Calu3 (cell line): ENCODE measurements around the gene DLX2. TPM values are rescaled to one million over a fixed set of nuclear protein-coding genes. Genes with fewer than 3 reads are reported as not detected.

Source experiments
- BruUV-seq: library from RNA; stranded (reverse); fragments of 400-500 nt; replicated peaks from 2 replicates; lab custom pipeline; 2021; lab: Mats Ljungman, UMichigan
- CTCF ChIA-PET: fragments of 300-600 bp; sonication (Branson Sonifier 250); formaldehyde crosslinking; loops from one replicate; lab custom pipeline; 2022; ENCODE audit warnings: antibody characterized with exemption; lab: Charles Lee
- DNase-seq: peaks from one replicate; pipeline ENCODE4 v3.0.0; 2022
- H3K27ac Mint-ChIP-seq: one replicate; pipeline ENCODE4 v1.8.0; 2022; ENCODE audit warnings: mixed read lengths; ENCODE audit not compliant: unreplicated experiment
- H3K27me3 Mint-ChIP-seq: one replicate; pipeline ENCODE4 v1.8.0; 2022; ENCODE audit warnings: mixed read lengths; ENCODE audit not compliant: unreplicated experiment
- H3K36me3 Mint-ChIP-seq: one replicate; pipeline ENCODE4 v1.8.0; 2022; ENCODE audit warnings: mild to moderate bottlenecking, moderate library complexity, mixed read lengths; ENCODE audit not compliant: insufficient read depth, unreplicated experiment
- H3K4me1 Mint-ChIP-seq: one replicate; pipeline ENCODE4 v1.8.0; 2022; ENCODE audit warnings: mild to moderate bottlenecking, low read depth, mixed read lengths; ENCODE audit not compliant: unreplicated experiment
- H3K4me3 Mint-ChIP-seq: one replicate; pipeline ENCODE4 v1.8.0; 2022; ENCODE audit warnings: mild to moderate bottlenecking, low read depth, moderate library complexity, mixed read lengths; ENCODE audit not compliant: unreplicated experiment
- H3K9me3 Mint-ChIP-seq: one replicate; pipeline ENCODE4 v1.8.0; 2022; ENCODE audit warnings: low read depth, mixed read lengths; ENCODE audit not compliant: unreplicated experiment
- intact Hi-C: fragments of 100-400 bp; cut with micrococcal nuclease; formaldehyde crosslinking; loops from one replicate; pipeline ENCODE4 v1.10.0; 2022; ENCODE audit not compliant: unreplicated experiment
- total RNA-seq: library from RNA; stranded (reverse); gene quantifications from 2 replicates; pipeline ENCODE4 v1.2.3, GENCODE V29; 2022
- TF ChIP-seq, protein P1 (sequence below): fragments of 200-600 bp; IDR thresholded peaks from one replicate; pipeline ENCODE4 v1.8.0; 2022; ENCODE audit warnings: antibody characterized with exemption; ENCODE audit not compliant: unreplicated experiment

DLX2 gene
- total RNA-seq, 1 experiment from 2014 or later: not detected

DNA sequence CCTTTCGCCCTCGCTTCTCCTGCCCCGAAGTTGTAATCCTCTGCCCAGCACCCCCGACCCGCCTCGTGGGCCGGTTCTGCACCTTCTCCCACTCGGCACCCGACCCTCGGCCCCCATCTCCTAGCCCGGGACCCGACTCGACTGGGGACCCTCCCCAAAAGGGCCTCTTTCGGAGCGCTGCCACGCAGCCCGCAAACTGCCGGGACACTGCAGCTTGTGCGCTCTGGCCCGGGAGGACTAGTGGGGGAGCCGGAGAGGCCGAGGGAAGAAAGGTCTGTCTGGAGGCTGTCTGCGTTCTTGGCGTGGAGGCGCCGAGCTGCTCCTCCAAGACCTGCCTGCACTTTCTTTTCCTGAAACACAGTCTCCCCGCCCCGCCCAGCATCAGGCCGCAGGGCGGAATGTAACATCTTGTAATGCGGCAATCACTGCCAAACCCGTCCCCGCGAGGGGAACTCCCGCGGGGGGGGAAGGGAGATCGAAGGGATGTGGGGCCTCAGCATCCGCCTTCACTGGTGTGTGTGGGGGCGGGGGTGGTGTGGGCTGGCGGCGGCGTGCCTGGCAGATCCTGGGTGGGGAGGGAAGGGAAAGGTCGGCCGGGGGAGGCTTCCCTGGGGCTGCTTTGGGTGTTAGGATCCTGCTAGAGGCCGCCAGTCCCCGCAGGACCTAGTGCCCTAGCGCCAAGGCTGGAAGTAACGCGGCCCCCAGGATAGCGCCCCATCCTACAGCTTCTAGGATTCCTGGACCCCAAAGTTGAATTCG lies 7.4 kb downstream of the DLX2 start:
- TF ChIP-seq, protein P1, sequence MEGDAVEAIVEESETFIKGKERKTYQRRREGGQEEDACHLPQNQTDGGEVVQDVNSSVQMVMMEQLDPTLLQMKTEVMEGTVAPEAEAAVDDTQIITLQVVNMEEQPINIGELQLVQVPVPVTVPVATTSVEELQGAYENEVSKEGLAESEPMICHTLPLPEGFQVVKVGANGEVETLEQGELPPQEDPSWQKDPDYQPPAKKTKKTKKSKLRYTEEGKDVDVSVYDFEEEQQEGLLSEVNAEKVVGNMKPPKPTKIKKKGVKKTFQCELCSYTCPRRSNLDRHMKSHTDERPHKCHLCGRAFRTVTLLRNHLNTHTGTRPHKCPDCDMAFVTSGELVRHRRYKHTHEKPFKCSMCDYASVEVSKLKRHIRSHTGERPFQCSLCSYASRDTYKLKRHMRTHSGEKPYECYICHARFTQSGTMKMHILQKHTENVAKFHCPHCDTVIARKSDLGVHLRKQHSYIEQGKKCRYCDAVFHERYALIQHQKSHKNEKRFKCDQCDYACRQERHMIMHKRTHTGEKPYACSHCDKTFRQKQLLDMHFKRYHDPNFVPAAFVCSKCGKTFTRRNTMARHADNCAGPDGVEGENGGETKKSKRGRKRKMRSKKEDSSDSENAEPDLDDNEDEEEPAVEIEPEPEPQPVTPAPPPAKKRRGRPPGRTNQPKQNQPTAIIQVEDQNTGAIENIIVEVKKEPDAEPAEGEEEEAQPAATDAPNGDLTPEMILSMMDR: no peak
- intact Hi-C loops: no loop called here
- Mint-ChIP-seq H3K36me3 (peaks cover 5% of the 10 kb centered on the region), H3K27ac (no peak overlapping the region), H3K4me1 (peaks cover 21% of the 10 kb centered on the region), H3K4me3 (peak overlapping the region; percentile 75), H3K27me3 (peaks cover 86% of the 10 kb centered on the region), H3K9me3 (no peaks in the 10 kb centered on the region)
- BruUV-seq: no TSS peak
- CTCF ChIA-PET: interaction anchor here (2.2 kb wide), 1 partner anchor 10 kb away, joined by 8 read pairs; the partner anchor contains the start of gene DLX1
- DNase-seq: peak; percentile 61

DNA sequence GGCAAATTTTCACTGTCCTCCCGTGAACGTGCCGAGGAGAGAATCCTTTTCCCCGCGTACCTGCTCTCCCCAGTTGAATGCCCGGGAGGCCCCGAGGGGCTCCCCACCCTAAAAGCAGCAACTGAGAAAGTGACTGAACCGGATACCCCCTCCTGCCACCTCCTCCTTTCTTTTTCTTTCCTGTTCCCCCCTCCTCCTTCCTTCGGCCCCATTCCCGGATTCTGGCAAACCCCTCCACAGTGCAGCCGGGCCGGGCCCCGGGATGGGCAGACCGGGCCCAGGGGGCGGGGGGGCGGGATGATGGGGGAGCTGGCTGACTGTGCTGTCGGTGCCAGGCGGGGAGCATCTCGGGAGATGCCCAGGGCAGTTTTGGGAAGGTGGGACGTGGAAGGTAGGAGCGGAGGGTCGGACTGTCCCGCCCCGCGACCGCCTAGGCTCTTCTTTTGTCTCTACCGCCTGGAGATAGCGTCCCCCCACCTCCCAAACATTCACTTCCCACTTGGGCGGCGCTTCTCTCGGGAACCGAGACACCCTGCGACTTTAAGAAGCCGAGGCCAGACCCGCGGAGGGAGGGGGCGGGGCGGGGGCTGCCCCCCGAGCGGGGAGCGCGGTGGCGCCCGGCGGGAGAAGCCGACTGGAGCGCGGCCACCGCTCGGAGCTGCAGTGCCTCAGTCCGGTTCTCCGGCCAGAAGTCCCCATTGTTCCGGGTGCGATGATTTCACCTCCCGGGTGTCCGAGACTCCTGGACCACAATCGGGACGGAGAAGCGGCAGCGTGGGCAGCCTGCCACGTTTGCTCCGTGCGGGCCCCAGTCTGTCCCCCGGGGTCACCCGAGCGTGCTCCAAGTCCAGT lies 8.2 kb downstream of the DLX2 start:
- no peaks in the 10 kb centered on the region for H3K9me3 Mint-ChIP-seq
- intact Hi-C loops: no loop called here
- CTCF ChIA-PET: interaction anchor here (2.2 kb wide), 1 partner anchor 9 kb away, joined by 8 read pairs; the partner anchor contains the start of gene DLX1
- peaks cover 86% of the 10 kb centered on the region for H3K27me3 Mint-ChIP-seq
- no TSS peak for BruUV-seq
- TF ChIP-seq, protein P1: no peak
- peaks cover 21% of the 10 kb centered on the region for H3K4me1 Mint-ChIP-seq
- no peak for DNase-seq
- peaks cover 5% of the 10 kb centered on the region for H3K36me3 Mint-ChIP-seq
- H3K27ac Mint-ChIP-seq: no peak overlapping the region
- peak overlapping the region; percentile 75 for H3K4me3 Mint-ChIP-seq

DNA sequence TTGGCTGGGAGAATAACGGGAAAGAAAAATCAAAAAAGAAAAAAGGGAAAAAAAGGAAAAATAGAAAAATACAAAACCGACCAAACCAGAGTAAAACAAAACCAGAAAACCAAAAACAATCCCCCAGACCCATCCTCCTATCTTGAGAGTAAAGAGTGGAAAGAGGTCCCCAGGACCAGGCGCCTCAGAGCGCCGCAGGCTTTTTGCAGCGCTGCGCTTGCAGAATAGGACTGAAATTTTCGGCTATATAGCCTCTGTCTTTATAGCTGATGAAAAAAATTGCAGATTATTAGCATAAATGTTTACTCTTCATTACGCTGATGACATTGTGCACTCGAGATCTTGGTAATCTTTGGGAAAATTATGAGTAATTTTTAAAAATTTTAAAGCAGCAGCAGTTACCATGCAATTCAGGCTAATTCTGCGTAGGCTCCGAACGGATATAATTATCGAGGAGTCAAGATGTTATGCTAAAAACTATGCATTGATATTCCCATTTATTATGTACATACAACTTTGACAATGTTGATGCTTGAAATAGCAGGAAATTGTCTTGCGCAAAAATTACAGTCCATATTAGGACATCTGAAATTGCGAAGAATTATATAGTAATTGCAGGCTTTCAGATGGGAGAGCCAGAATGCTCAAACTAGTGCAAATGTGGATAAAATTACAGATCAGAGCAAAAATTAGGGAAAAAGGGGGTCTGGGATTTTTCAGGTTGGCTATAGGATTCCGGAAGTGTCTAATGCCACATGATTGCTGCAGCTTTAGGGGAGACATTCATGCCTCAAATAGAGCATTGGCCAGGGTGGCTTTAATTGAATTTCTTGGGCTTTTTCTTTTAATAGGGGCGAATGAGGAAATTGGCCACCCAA lies 9.0 kb downstream of the DLX2 start:
- CTCF ChIA-PET: interaction anchor here (0.6 kb wide), 1 partner anchor 16 kb away, joined by 3 read pairs; no protein-coding TSS in a partner anchor
- no TSS peak for BruUV-seq
- H3K4me3 Mint-ChIP-seq: peak overlapping the region; percentile 75
- no peak for DNase-seq
- no peaks in the 10 kb centered on the region for H3K9me3 Mint-ChIP-seq
- intact Hi-C loops: no loop called here
- TF ChIP-seq, protein P1: no peak
- H3K27me3 Mint-ChIP-seq: peaks cover 87% of the 10 kb centered on the region
- no peak overlapping the region for H3K27ac Mint-ChIP-seq
- peaks cover 21% of the 10 kb centered on the region for H3K4me1 Mint-ChIP-seq
- peaks cover 5% of the 10 kb centered on the region for H3K36me3 Mint-ChIP-seq
